D341Med (cell line): ENCODE results near the gene CASZ1.

Experiments used
- DNase-seq: peaks from one replicate; pipeline ENCODE4 v3.0.0; 2012; ENCODE audit warnings: low spot score

CASZ1 gene

DNA sequence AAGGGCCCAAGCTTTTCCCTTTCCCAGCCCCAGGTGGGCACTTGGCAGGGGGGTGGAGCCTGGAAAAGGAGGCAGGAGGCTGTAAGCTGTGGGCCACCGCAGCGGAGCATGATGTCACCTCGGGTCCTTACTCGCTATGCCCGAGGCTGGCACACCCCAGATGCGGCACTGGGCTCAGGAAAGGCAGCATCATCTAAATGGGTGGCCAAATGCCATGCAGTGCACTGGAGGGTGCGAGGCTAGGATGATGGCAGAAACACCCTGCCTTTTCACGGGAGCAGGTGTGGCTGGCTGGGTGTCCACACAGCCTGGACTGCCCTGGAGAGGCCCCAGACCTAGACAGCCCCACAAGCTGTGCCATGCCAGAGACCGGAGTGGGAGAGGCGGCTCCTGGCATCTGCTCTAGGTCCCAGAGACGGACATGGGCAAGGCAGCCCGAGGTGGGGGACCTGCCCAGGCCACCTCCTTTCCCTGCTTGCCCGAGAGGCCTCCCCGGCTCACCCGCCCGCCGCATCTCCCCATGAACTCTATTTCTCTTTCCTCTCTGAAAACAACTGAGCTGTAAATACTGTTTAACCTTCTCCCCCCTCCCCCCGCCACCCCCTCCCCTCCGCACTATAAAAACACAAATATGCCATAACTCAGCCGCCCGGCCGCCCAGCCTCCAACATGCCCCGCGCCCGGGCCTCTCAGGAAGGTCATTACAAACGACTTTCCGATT is 124.7 kb downstream of the CASZ1 start:
- DNase-seq = no peak

DNA sequence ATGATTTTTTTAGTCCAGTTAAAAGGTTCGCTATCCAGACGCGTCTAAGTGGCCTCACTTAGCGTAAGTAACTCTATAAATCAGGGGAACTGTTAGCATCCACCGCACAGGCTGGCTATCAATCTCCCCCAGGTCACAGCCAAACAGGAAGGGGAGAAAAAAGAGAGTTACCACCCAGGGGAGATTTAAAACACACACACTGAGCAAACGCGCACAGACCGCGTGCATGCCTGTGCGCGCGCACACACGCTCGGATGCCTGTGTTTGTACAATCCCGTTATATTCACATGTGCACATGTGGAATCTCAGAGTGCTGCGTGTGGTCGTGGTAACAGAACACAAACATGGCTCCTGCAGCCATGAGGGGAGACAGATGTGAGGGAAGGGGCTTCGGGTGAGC is 125.4 kb downstream of the CASZ1 start:
- no peak for DNase-seq

DNA sequence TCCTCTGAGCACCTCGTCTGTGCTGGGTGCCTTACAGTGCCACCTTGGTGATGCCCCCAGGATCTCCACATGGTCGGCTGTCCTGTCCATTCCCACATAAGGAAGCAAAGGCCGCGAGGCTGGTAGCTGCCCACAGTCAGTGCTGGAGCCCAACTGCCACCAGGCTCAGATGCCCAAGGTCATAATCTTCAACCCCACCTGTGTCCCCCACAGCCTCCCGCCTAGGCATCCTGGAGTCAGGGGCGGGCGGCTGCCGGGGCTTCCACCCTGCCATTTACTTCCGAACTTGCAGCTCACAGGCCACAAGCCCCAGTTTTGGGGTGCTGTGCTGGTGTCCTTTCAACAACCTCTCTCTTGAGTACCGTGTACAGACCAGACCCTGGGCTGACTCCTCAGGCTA is 126.3 kb downstream of the CASZ1 start:
- DNase-seq = no peak

DNA sequence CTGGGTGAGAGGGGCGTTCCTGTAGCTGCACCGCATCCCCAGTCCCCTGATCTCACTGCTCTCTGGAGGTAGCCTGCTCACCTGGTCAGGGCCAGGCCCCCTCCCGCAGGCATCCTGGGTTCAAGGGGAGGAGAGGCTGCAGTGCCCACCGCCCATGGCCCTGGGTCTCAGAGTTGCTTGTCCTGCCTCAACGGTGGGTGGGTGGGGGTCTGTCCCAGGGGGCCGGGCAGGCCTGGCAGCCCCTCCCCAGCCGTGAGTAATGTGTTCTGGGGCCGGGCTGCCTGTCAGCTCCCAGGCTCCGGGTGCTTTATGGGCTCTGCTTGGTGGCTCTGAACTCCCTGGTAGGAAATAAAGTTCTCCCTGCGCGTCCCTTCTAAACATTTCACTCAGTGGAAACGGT is 126.9 kb downstream of the CASZ1 start:
- DNase-seq = no peak

DNA sequence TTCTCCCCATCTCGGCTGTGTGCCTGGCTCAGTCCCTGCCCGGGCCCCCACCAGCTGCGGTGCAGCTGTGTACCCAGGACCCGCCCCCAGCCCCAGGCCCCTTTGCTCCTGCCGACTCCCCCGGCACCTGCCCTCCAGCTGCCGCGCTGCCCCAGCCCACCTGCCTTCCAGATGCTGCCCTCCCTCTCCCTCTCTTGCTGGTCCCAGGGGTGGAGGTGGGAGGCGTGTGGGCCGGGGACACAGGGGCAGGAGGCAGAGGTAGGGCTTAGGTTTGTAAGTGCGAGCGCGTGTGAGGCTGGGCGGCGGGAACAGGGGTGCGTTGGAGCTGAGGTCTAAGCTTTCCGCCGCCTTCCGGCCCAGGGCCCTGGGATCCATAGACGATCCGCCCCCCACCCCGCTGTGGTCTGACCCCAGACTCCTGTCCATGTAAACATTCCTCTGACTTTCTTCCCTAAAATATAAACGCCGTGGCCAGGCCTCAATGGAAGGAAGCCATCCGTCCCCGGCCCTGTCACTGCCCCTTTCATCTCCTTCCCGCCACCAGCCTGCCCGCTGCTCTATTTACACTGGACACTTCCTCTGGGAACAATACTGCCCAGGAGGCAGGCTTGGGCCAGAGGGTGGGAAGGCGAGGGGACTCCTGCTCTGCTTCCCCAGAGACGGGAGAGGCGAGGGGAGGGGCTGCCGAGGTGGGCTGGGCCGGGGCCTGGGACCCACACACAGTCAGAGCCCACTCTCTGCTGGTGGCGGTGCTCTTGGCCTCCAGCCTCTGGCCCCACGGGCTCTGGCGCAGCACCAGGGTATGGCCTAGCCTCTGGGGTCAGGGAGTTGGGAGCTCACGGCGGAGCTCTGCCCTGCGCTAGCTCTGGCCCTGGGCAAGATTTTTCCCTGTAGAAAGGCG is 128.3 kb downstream of the CASZ1 start:
- no peak for DNase-seq

DNA sequence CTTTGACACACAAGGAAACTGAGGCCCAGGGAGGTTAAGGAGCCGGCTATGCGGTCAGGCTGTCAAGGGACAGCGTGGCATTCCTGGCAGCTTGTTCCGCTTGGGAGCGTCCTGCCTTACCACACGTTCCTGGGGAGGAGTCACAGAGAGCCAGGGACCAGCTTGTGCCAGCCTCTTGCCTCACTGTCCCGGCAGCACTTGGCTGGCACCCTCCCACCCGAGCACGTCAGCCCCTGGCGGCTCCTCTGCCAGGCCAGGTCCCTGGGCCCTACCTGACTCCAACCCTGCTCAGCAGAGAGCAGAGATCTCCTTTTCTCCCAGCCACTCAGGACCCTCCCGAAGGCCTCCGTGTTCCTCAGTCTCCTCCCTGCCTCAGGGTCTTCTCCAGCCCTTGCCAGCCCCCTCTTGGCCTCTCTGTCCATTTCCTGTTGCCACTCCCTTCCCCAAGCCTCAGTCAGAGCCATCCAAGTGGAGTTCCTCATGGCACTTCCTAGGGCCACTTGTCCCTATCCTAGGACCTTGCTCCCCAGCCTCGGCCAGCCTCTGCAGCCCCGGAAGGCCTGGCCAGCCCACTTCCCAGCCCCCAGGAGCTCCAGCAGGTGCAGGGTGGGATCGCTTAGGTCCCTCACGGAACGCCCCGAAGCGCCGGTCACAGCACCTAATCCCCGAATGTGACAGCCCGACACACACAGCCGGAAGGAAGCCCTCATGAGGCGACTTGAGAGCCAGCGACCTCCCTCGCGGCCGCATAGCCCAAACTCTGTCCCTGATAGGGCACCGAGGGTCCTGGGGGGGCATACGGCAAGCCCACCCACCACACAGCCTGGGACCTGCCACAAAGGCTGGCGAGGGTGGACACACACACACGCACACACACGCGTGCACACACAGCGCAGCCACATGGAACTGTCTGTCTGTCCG is 130.3 kb downstream of the CASZ1 start:
- DNase-seq = no peak

DNA sequence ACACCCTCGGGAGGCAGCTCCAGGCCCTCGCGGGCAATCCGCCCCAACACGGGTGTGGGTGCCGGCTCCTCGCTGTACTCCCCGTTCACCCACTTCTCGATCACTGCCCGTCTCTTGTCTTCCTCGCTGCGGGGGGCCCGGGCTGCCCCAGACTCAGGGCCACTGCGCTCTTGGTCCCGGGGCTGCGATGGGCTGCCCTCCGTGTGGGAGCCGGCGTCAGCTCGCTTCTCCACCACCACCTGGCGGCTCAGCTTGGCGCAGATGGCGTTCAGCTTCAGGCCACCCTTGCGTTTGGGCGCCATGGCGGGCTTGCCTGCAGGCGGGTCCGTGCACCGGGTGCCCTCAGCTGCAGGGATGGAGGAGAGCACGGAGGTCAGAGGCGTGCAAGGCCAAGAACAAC is 131.2 kb downstream of the CASZ1 start:
- DNase-seq = no peak

DNA sequence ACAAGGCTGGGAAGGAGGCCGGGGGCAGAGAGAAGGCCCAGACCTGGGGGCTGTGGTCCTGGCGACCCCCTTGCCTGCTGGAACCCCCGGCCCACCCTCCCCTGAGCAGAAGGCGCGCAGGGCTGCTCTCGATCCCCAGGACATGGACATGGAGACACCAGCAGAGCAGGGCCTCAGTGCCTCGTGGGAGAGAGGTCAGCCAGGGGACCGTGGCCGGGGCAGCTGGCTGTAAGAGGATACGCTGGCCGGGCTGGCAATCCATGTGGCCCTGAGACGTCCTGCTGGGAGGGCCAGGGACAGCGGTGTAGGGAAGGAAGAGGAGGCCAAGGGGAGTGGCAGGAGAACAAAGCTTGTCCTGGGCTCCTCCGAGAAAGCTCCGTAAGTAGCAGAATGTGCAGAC is 132.2 kb downstream of the CASZ1 start:
- DNase-seq = no peak

DNA sequence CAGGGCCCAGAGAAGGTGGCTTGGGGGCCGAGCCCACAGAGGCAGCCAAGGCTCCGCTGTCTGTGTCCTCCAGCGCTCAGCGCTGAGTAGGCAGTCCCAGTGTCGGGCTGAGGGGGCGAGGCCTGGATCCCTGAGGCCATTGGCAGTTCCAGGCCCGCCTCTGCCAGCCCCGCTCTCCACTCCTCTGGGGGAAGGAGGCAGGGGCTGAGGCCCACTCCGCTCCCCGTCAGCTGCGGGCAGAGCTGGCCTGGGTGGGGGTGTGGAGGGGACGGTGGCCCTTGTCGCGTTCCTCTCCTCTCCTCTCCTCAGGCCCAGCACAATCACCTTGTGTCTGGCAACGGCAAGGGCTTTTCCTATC is 132.8 kb downstream of the CASZ1 start:
- DNase-seq = no peak

DNA sequence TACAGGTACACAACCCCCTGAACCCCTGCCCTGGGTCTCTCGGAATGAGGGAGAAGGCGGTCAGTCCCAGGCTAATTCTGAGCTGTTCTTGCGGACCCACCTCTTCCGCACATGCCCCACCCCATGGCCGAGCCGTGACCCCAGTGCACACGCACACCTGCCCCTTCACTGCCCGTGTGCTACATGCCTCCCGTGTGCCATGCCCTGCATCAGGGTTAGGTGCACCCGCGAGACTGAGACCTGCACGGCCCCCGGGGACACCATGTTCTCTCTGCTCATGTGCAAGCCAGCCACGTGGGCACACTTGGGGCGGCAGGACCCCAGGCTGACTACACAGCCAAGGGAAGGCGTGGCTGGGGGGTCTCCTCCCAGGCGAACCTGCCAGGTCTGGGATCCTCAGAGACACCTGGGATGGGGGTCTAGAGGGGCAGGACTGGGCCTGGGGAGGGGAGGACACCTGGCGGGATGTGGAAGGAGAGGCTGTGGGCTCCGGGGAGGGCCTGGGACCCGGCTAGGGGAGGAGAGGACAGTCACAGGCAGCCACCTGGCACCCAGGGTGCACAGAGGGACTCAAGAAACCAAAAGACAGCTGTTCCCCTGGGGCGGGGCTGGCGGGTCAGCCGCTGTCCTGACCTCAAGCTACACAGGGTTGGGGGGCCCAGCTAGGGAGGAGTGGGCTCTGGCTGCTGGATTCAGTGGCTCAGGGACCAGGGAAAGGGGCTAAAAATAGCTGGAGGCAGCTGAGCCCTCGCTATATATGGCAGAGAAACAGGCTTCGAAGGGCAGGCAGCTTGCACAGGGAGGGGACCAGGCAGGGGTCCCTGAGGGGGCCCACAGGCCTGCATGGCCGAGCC is 133.4 kb downstream of the CASZ1 start:
- DNase-seq = no peak

DNA sequence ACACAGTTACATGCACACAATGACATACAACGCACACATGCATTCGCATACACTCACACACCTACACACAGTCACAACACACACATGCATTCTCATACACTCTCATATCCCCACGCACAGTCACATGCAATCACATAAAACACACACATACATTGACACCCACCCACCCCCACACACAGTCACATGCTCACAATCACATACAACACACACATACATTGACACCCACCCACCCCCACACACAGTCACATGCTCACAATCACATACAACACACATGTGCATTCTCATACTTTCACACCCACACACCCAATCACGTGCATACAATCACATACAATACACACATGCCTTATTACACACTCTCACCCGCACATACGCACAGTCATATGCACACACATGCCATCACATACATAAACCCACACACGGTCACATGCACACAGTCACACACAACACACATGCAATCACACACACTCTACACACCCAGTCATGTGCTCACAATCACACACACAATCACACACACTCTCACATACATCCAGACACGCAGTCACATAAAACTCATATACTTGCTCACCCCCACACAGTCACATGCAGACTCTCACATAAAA is 134.3 kb downstream of the CASZ1 start:
- no peak for DNase-seq

DNA sequence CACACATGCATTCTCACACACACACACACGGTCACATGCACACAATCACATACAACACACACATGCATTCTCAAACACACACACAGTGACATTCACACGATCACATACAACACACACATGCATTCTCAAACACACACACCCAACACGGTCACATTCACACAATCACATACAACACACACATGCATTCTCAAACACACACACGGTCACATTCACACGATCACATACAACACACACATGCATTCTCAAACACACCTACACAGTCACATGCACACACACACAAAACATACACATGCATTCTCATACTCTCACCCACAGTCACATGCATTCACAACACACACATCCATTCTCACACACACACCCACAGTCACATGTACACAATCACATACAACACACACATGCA is 135.0 kb downstream of the CASZ1 start:
- no peak for DNase-seq

DNA sequence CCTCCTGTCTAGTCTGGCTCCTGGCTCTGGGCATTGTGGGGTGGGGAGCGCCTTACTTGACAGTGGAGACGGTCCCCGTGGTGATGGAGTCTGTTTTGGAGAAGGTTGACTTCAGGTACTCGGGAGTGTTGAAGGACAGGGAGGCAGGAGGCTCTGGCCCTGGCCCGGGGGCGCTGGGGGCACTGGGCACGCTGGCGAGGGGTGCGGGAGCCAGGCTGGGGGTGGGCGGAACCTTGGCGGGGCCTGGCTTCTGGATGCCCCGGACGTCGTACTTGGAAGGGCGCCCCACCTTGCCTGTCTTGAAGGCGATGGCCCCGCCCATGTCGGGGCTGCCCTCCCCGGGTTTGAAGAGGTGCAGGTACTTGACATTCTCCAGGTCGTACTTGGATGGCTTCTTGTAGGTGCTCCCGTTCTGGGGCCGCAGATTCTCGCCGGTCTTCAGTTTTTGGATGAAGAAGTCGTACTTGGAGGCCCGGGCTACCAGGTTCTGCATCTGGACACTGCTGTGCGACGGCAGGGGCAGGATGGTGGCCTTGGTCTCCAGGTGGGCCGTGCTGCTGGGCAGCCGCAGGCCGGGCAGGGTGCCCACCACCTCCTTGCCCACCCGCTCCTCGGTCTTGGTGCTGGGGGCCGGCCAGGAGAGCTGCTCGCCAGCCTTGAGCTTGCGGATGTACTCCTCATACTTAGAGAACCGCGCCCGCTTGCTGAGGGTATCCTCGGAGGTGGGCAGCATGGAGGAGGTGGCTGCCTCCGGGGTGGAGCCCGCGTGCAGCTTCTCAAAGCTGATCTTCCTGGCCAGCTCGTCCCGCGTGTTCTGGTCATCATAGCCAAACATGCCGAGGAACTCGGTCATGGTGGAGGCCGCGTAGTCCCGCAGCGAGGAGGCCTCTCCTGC is 136.6 kb downstream of the CASZ1 start:
- DNase-seq = no peak

DNA sequence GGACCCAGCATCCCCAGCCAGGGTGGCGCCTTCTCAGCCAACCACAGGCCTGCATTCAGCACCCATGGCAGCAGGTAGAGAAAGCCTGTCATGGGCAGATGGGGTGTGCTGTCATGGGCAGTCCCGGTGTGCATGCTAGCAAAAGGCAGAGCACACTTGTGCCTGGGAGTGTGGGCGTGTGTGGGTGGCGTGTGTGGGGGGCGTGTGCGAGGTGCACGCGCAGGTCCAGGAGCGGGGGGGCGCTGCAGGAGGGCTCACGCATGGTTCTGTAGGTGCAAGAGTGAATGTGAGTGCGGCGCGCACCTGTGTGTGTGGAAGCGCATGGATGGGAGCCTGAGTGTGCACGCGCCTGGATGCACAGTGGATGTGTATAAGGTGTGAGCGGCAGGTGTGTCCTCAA is 137.2 kb downstream of the CASZ1 start:
- DNase-seq = no peak

DNA sequence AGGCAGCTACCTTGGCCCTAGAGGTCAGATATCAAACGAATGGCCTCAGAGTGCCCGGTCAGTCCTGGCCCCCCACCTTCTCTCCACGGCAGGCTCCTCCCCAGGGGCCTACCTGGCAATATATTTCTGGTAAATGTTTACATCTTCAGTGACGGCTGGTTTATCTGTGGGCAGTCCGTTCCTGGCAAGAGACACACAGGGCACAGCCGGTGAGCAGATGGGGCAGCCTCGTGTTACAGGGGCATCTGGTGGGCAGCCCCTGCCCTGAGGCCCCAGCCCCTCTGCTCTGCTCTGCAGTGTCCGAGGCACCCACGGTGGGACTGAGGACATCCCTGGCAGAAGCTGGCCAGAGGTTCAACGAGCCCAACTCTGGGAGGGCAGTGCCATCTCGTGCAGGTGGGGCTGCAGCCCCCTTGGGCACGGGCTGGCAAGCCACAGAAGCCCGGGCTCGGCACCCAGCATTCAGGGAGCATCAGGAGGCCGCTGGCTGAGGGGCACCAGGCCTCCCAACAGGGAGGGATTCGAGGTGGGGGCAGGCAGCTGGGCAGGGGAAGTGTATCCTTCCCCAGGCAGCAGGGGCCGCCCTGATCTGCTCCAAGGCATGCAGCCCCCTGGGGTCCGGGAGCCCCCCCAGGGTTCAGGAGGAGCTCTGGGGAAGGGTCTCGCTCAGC is 137.9 kb downstream of the CASZ1 start:
- DNase-seq = no peak

DNA sequence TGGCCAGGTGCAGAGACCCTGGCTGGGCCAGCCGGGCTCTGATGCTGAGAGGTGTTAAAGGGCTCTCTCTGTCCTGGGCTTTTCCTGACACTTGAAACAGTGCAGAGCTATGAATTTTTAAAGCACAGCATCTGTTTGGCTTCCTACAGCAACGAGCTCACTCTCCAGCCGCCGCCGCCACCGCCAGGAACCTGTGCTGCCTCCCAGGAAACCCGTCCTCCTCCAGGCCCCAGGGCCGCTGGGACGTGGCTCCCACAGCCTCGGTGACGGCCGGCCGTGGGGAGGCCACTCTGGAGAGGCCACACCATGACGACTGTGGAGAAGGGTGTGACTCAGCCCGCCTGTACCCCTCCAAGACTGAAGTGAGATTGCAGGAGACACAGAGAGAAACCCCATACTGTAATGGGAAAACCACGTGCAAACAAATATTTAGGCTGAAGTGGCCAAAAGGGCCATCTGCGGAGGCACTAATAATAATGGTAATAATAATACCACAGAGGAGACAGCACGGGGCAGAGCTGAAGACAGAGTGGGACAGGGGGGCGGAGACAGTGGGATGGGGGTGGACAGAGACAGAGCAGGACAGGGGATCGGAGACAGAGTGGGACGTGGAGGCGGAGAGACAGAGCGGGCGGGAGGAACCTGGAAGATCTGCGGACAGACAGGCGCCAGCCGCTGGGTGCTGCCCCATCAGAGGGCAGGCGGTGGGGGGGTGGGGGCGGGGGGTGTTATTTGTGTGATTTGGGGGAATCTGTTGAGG is 139.2 kb downstream of the CASZ1 start:
- DNase-seq = no peak

DNA sequence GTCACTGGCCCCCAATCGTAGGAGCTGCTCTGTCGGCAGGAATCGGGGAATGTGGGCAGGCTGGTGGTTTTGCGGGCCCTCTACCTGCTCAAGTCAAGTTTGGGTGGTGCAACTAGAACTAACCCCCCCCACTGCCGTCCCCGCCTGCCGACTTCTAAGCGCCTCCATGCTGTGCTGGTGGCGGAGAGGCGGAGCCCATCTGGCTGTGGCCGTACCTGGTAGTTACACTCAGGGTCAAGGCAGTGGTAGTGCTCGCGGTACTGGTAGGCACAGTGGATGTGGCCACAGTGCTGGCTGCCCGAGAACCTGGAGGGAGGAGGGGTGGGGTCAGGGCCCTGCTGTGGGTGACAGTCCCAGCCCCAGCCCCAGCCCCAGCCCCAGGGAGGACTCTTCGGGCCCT is 140.0 kb downstream of the CASZ1 start:
- DNase-seq = no peak

DNA sequence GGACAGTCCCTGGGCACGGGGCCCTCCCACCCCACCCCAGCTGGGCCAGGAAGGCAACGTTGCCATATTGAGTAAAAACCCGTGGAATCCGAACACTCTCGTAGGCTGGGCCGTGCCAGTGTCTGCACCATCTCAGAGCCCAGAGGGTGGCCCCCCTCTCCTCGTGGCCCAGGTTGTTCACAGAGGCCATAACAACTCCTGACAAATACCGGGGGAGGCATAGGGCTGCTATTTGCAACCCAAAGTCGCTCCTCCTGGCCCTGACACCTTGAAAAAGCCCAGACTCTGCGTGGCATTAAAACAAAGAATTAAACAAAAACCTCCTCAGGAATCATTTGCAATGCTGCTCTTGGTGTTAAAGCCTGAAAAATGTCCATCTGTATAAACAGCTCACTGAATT is 141.4 kb downstream of the CASZ1 start:
- DNase-seq = no peak
